Peyer's patch (tissue), 4 donors: ENCODE data around the gene CD8B2. TPM values are rescaled to one million over a fixed set of nuclear protein-coding genes. Genes with fewer than 3 reads are reported as not detected.

Experiments used
- DNase-seq, 3 donors: peaks; one replicate each; pipeline ENCODE4 v3.0.0-alpha.2; 2017 to 2019
- H3K27ac ChIP-seq, 4 donors: fragments of 200-600 bp; sonication (generic); one replicate each; pipeline ENCODE4 v1.5.1; 2016 to 2019
- H3K27me3 ChIP-seq, 2 donors: fragments of 200-600 bp; sonication (generic); one replicate each; pipeline ENCODE4 v1.5.1; 2019
- H3K36me3 ChIP-seq, 3 donors: fragments of 200-600 bp; sonication (generic); one replicate each; pipeline ENCODE4 v1.5.1; 2016 to 2019
- H3K4me1 ChIP-seq, 4 donors: fragments of 200-600 bp; sonication (generic); one replicate each; pipeline ENCODE4 v1.5.1; 2016 to 2019
- H3K4me3 ChIP-seq, 4 donors: fragments of 200-600 bp; sonication (generic); 1 replicate in 3 of 4; 2 replicates in 1 of 4; pipeline ENCODE4 v1.5.1; 2016 to 2019; ENCODE audit warnings: mild to moderate bottlenecking in 1 of 4
- H3K9me3 ChIP-seq, 4 donors: fragments of 200-600 bp; sonication (generic); one replicate each; pipeline ENCODE4 v1.5.1; 2016 to 2019; ENCODE audit warnings: mild to moderate bottlenecking in 1 of 4
- POLR2A ChIP-seq, 2 donors: fragments of 450-650 bp; IDR thresholded peaks; one replicate each; pipeline ENCODE4 v1.5.1; 2017; ENCODE audit warnings: antibody characterized with exemption in 2 of 2, mild to moderate bottlenecking in 2 of 2, moderate library complexity in 2 of 2
- total RNA-seq, 4 donors: library from RNA; depleted of rRNA; stranded (reverse); fragments of >200 nt; gene quantifications; one replicate each; pipeline ENCODE4 v1.1.0, GENCODE V29; 2016
- TF ChIP-seq, protein P1 (sequence below), 6 experiments: fragments of 450-650 bp in 4 of 6; fragments of 200-600 bp in 2 of 6; sonication (generic) in 1 of 6; IDR thresholded peaks; one replicate each; pipeline ENCODE4 v1.5.1; 2017 to 2019; ENCODE audit warnings: antibody characterized with exemption in 6 of 6, mild to moderate bottlenecking in 3 of 6, moderate library complexity in 1 of 6

The CD8B2 gene
- total RNA-seq, 4 donors from 2014 or later, result 0.27 to 5.0 (median 0.35) TPM; not detected in 1

DNA sequence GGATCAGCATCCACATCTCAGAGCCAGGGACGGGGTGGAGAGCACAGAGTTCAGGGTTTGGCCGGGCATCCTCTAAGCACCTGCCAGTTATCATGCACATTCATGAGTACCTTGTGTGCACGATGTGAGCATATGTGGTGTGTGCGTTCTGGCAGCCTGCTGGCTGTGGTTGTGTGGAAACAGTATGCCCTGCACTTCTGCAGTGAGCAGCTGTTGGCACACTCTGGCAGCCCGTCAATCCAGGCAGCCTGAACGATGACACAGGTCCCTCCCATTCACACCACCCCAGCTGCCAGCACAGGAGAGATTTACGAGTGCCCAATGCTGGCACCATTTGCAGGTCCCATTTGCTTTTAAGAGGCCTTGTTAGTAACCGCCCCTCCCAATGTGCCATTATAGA, 74.2 kb downstream of the CD8B2 start:
- Histone ChIP-seq H3K36me3 (no peaks in the 10 kb centered on the region), H3K9me3 (no peaks in the 10 kb centered on the region), H3K4me3 (no peak overlapping the region), H3K4me1 (no peaks in the 10 kb centered on the region), H3K27ac (no peak overlapping the region), H3K27me3 (no peaks in the 10 kb centered on the region)
- TF ChIP-seq, protein P1, sequence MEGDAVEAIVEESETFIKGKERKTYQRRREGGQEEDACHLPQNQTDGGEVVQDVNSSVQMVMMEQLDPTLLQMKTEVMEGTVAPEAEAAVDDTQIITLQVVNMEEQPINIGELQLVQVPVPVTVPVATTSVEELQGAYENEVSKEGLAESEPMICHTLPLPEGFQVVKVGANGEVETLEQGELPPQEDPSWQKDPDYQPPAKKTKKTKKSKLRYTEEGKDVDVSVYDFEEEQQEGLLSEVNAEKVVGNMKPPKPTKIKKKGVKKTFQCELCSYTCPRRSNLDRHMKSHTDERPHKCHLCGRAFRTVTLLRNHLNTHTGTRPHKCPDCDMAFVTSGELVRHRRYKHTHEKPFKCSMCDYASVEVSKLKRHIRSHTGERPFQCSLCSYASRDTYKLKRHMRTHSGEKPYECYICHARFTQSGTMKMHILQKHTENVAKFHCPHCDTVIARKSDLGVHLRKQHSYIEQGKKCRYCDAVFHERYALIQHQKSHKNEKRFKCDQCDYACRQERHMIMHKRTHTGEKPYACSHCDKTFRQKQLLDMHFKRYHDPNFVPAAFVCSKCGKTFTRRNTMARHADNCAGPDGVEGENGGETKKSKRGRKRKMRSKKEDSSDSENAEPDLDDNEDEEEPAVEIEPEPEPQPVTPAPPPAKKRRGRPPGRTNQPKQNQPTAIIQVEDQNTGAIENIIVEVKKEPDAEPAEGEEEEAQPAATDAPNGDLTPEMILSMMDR (IDR thresholded peaks at IDR 0.05), result no peak
- no peak for TF ChIP-seq POLR2A (IDR thresholded peaks at IDR 0.05)
- DNase-seq, result no peak

DNA sequence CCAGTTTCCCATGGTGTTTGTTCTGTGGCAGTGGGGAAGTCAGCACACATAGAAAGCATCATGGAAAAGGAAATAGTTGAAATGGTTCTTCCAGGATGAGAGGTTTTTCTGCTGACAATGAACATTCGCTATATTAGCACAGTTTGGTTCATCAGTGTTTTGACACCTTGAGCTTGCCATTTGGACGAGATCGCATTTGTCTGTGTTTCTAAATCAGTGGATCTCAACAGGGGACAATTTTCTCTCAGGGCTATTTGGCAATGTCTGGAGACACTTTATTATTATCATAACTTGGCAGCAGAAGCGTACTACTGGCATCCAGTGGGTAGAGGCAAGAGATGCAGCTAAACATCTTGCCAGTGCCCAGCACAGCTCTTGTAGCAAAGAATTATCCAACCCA, 74.6 kb downstream of the CD8B2 start:
- no peak for DNase-seq
- H3K4me1 ChIP-seq, result no peaks in the 10 kb centered on the region
- no peaks in the 10 kb centered on the region for H3K36me3 ChIP-seq
- no peaks in the 10 kb centered on the region for H3K9me3 ChIP-seq
- TF ChIP-seq POLR2A (IDR thresholded peaks at IDR 0.05), result no peak
- TF ChIP-seq, protein P1 (IDR thresholded peaks at IDR 0.05), result no peak
- H3K27ac ChIP-seq, result no peak overlapping the region
- no peak overlapping the region for H3K4me3 ChIP-seq
- H3K27me3 ChIP-seq, result no peaks in the 10 kb centered on the region

DNA sequence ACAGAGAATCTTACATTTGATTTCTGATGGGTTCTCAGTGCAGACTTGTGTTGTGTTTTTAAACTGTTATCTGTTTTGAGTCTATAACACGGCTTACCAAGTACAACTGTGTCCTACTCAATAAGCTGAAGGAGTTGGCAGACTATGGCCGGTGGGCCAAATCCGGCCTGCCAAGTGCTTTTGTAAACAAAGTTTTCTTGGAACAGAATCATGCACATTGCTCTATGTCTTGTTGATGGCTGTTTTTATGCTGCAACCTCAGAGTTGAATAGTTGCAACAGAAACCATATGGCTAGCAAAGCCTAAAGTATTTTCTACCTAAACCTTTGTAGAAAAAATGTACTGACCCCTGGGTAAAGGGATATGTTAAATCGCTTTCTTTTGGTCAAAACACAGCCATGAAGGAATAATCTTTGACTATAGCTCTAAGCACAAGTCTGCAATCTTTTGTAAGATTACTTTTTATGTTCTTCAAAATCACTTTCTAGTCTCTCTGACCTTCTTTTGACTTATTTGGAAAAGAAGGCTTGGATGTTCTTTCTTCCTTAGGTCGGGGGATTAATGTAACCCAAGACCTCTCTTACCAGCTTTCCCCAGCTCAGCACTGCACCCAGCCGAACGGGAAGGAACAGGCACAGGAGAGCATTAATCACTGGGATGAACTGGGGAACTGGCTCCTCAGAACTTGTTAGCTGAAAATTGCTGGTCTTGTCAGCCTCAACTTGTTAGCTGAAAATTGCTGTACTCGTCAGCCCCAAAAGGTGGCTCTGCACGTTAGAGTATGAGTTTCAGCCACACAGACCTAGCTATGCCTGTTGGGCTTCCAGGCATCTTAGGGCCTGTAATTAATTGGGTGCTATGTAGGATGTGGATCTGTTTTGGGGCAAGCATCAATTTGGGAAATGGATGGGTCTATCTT, 75.4 kb downstream of the CD8B2 start:
- Histone ChIP-seq H3K9me3 (no peaks in the 10 kb centered on the region), H3K4me3 (no peak overlapping the region), H3K4me1 (no peaks in the 10 kb centered on the region), H3K36me3 (no peaks in the 10 kb centered on the region), H3K27ac (no peak overlapping the region), H3K27me3 (no peaks in the 10 kb centered on the region)
- DNase-seq, result no peak
- TF ChIP-seq, protein P1 (IDR thresholded peaks at IDR 0.05), result no peak
- TF ChIP-seq POLR2A (IDR thresholded peaks at IDR 0.05), result no peak

DNA sequence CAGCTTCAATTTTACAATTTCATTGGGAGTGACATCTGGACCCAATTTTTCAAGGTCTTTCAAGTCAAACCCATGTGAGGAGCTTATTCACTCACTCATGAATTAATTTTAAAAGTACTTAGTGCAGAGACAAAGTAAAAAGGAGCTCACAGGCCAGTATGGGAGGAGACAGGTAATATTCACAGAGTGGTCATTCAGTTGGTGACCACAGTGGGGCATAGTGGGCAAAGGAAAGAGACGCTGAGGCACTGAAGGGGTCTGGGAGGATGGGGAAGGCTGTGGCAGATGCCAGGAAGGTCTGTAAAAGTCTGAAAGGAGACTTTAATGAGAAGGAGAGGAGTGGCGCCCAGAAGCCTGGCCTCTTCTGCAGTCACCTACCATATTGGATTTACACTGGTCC, 76.0 kb downstream of the CD8B2 start:
- no peaks in the 10 kb centered on the region for H3K4me1 ChIP-seq
- H3K27me3 ChIP-seq, result no peaks in the 10 kb centered on the region
- no peaks in the 10 kb centered on the region for H3K36me3 ChIP-seq
- H3K27ac ChIP-seq, result no peak overlapping the region
- no peak overlapping the region for H3K4me3 ChIP-seq
- no peaks in the 10 kb centered on the region for H3K9me3 ChIP-seq
- DNase-seq, result no peak
- TF ChIP-seq, protein P1 (IDR thresholded peaks at IDR 0.05), result no peak
- TF ChIP-seq POLR2A (IDR thresholded peaks at IDR 0.05), result no peak

DNA sequence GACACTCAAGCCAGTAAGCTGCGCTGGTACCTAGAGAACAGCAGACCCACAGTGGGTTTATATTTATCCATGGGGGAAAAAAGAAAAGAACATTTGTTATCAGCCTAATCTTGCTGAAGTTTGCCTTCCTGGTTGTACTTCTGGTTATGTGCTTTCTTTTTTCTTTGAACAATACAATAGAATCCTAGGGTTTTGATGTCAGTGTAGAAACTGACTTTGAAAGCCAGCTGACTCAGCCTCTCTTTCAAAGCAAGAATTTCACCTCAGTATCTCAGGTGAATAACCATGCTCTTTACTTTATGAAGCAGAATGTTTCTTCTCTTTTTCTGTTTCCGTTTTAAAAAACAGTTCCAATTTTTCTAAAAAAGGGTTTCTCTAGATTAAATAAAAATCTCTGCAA, 78.4 kb downstream of the CD8B2 start:
- no peak overlapping the region for H3K4me3 ChIP-seq
- no peaks in the 10 kb centered on the region for H3K27me3 ChIP-seq
- TF ChIP-seq, protein P1 (IDR thresholded peaks at IDR 0.05), result no peak
- no peak for TF ChIP-seq POLR2A (IDR thresholded peaks at IDR 0.05)
- no peaks in the 10 kb centered on the region for H3K36me3 ChIP-seq
- no peak for DNase-seq
- H3K27ac ChIP-seq, result no peak overlapping the region
- no peaks in the 10 kb centered on the region for H3K9me3 ChIP-seq
- H3K4me1 ChIP-seq, result no peaks in the 10 kb centered on the region
